Heart right ventricle (tissue), 16 donors: Measurements from ENCODE around the gene CPSF4L. TPM values are rescaled to one million over a fixed set of nuclear protein-coding genes. Genes with fewer than 3 reads are reported as not detected.

Source experiments
- ATAC-seq, 8 donors: fragments of 200-7000 bp; cut with Tn5 transposase; one replicate each; pipeline ENCODE4 v1.9.1; 2020; ENCODE audit warnings: mild to moderate bottlenecking in 8 of 8, moderate library complexity in 8 of 8, moderate number of reproducible peaks in 1 of 8
- DNase-seq, 2 donors: peaks; one replicate each; pipeline ENCODE4 v3.0.0-alpha.2; 2020
- H3K27ac ChIP-seq, 10 donors: fragments of 200-600 bp; sonication (generic) in 2 of 10; one replicate each; pipeline versions ENCODE4 v1.5.0 to v1.8.0; 2020 to 2022; ENCODE audit warnings: mild to moderate bottlenecking in 3 of 10
- H3K27me3 ChIP-seq, 7 donors: fragments of 200-600 bp; one replicate each; pipeline ENCODE4 v1.8.0; 2021 to 2022; ENCODE audit warnings: mild to moderate bottlenecking in 2 of 7
- H3K36me3 ChIP-seq, 9 donors: fragments of 200-600 bp; sonication (generic) in 1 of 9; one replicate each; pipeline versions ENCODE4 v1.5.0 to v1.8.0; 2020 to 2022; ENCODE audit warnings: mild to moderate bottlenecking in 2 of 9
- H3K4me1 ChIP-seq, 9 donors: fragments of 200-600 bp; sonication (generic) in 1 of 9; one replicate each; pipeline versions ENCODE4 v1.5.0 to v1.8.0; 2020 to 2022; ENCODE audit warnings: mild to moderate bottlenecking in 4 of 9
- H3K4me3 ChIP-seq, 10 donors: fragments of 200-600 bp; sonication (generic) in 2 of 10; one replicate each; pipeline versions ENCODE4 v1.5.0 to v1.8.0; 2020 to 2022; ENCODE audit warnings: mild to moderate bottlenecking in 7 of 10, moderate library complexity in 2 of 10
- H3K9me3 ChIP-seq, 11 donors: fragments of 200-600 bp in 10 of 11; sonication (generic) in 2 of 11; one replicate each; pipeline versions ENCODE4 v1.5.0 to v1.8.0; 2013 to 2022; ENCODE audit warnings: mild to moderate bottlenecking in 2 of 11, control low read depth in 1 of 11, moderate library complexity in 1 of 11
- CTCF ChIP-seq, 9 donors: fragments of 200-600 bp; sonication (generic) in 2 of 9; IDR thresholded peaks; one replicate each; pipeline versions ENCODE4 v1.5.0 to v1.8.0; 2021 to 2022; ENCODE audit warnings: antibody characterized with exemption in 9 of 9, mild to moderate bottlenecking in 5 of 9, moderate library complexity in 1 of 9
- WGBS, 2 donors: extraction: QIAGEN DNeasy Blood & Tissue Kit; methylation state at CpG; one replicate each; pipeline ENCODE4 v1.1.7; 2013; ENCODE audit warnings: inconsistent platforms in 1 of 2; 5-methylcytosine and 5-hydroxymethylcytosine counted together
- intact Hi-C, 10 donors: fragments of 100-400 bp; cut with DNase I; formaldehyde crosslinking; loops; one replicate each; pipeline versions ENCODE4 v1.11.1 to v1.14.2; 2022
- polyA plus RNA-seq, 2 donors: library from polyadenylated mRNA; stranded (reverse); fragments of 200-250 nt; gene quantifications; one replicate each; pipeline ENCODE4 v1.2.3, GENCODE V29; 2013
- total RNA-seq, 10 donors: library from RNA; stranded (reverse); fragmentation: NEBNext Ultra II Directional in 3 of 10; extraction: Animal tissue kit (Norgen Biotek cat#: 25700) in 3 of 10; gene quantifications; one replicate each; pipeline versions ENCODE4 v1.2.1 to v1.2.4, GENCODE V29; 2021 to 2023
- donor health status: Arrhythmogenic right ventricular cardiomyopathy.
- donor health status: ischemic (EF 13 %, LVEDD 7.1; RV severe dilation, severe dysfunction).
- donor health status: healthy with polysubstance abuse.
- donor health status: DM: no; HTN: yes; CAD: no.
- donor health status: DM: no; HTN: no; CAD: no.
- donor health status: ischemic (EF 25% LVEDD 6.9; RV normal size, moderate dysfunction).
- donor health status: ischemic (EF 25% LVEDD 5.7; RV mildly dilated, moderate dysfunction).
- donor health status: healthy.
- donor health status: DM: yes; HTN: yes; CAD: no.
- donor health status: Ischemic cardiomyopathy.
- donor health status: ischemic (EF 35%, LVEDD 5.7; RV mildly dilated, moderate dysfunction).
- donor health status: nonischemic (EF 11% LVEDD 7.7; RV severe dilation, severe dysfunction).
- donor health status: DM: yes; HTN: yes; CAD: no.
- donor health status: PGD.
- donor health status: ischemic (EF 29% LVEDD 5.4; RV normal size, mild dysfunction).
- donor health status: nonischemic (EF 23%, LVEDD 6.1; RV moderate dilation, normal function).

Gene CPSF4L
- total and polyA plus RNA-seq, 12 donors: not detected

GRCh38 chr17:73234736-73235135 lies 26.9 kb downstream of the CPSF4L start:
- ATAC-seq: no peak
- Histone ChIP-seq H3K27me3 (no peaks in the 10 kb centered on the region), H3K9me3 (no peaks in the 10 kb centered on the region), H3K27ac (no peak overlapping the region), H3K36me3 (peaks cover 0 to 48% (median 18%) of the 10 kb centered on the region in 9 donors), H3K4me1 (peaks cover 0 to 60% (median 40%) of the 10 kb centered on the region in 9 donors), H3K4me3 (no peak overlapping the region)
- intact Hi-C loops: loop anchor here in 5 of 10 donors (5.0 kb wide), 3 partner anchors 37 to 507 kb away; partner anchors contain the start of gene COG1 (in 4 of the 5)
- no peak for DNase-seq
- no peak for TF ChIP-seq CTCF (IDR thresholded peaks at IDR 0.05)
- WGBS, 2 donors: 87 to 93% methylated on average over 10 of the region's 10 CpGs

- Histone ChIP-seq H3K27ac (peak overlapping the region; percentile 5 to 97 (median 90)), H3K4me1 (peaks cover 0 to 66% (median 46%) of the 10 kb centered on the region in 9 donors), H3K9me3 (no peaks in the 10 kb centered on the region), H3K27me3 (no peaks in the 10 kb centered on the region), H3K4me3 (peak overlapping the region; percentile 83 to 100 (median 94)), H3K36me3 (peaks cover 0 to 36% (median 18%) of the 10 kb centered on the region in 9 donors)
- intact Hi-C loops: loop anchor here in 7 of 10 donors (1.0 to 5.0 kb wide), 5 partner anchors 35 to 505 kb away; partner anchors contain the start of gene COG1 (in 6 of the 7)
- DNase-seq: no peak
- ATAC-seq: peak; percentile 40 to 69 (median 56)
- no peak for TF ChIP-seq CTCF (IDR thresholded peaks at IDR 0.05)
- WGBS, 2 donors: 0% methylated on average over 48 of the region's 48 CpGs
Measured at GRCh38 chr17:73232587-73233373, 28.9 kb downstream of the CPSF4L start.

GRCh38 chr17:73231841-73232586 lies 29.7 kb downstream of the CPSF4L start:
- DNase-seq (peak; percentile 97 to 98), ATAC-seq (peak; percentile 96 to 98 (median 98))
- WGBS, 2 donors: 0% methylated on average over 63 of the region's 63 CpGs
- Histone ChIP-seq H3K27me3 (no peaks in the 10 kb centered on the region), H3K27ac (peak overlapping the region; percentile 5 to 97 (median 90)), H3K9me3 (no peaks in the 10 kb centered on the region), H3K36me3 (peaks cover 0 to 29% (median 17%) of the 10 kb centered on the region in 9 donors), H3K4me3 (peak overlapping the region; percentile 83 to 100 (median 94)), H3K4me1 (peaks cover 0 to 66% (median 48%) of the 10 kb centered on the region in 9 donors)
- intact Hi-C loops: loop anchor here in 7 of 10 donors (1.0 to 5.0 kb wide), 5 partner anchors 35 to 505 kb away; partner anchors contain the start of gene COG1 (in 6 of the 7)
- peak in 8 of 9 donors; percentile 34 to 69 (median 55) for TF ChIP-seq CTCF (IDR thresholded peaks at IDR 0.05)

GRCh38 chr17:73231395-73231794 lies 30.3 kb downstream of the CPSF4L start:
- no peak for TF ChIP-seq CTCF (IDR thresholded peaks at IDR 0.05)
- peaks cover 0 to 28% (median 11%) of the 10 kb centered on the region in 9 donors for H3K36me3 ChIP-seq
- DNase-seq (peak in 1 of 2 donors; percentile 28), ATAC-seq (peak in 5 of 8 donors; percentile 0 to 22 (median 3))
- H3K4me1 ChIP-seq: peaks cover 0 to 66% (median 46%) of the 10 kb centered on the region in 9 donors
- H3K27ac ChIP-seq: peak overlapping the region in 9 of 10 donors; percentile 77 to 97 (median 91)
- H3K4me3 ChIP-seq: peak overlapping the region; percentile 83 to 100 (median 94)
- no peaks in the 10 kb centered on the region for H3K27me3 ChIP-seq
- 0% methylated on average over 20 of the region's 20 CpGs for WGBS, 2 donors
- no peaks in the 10 kb centered on the region for H3K9me3 ChIP-seq
- intact Hi-C loops: loop anchor here in 5 of 10 donors (5.0 kb wide), 3 partner anchors 34 to 504 kb away; partner anchors contain the start of gene COG1 (in 4 of the 5)
